HepG2 (cell line): ENCODE results near the gene CLEC14A. TPM values are rescaled to one million over a fixed set of nuclear protein-coding genes. Genes with fewer than 3 reads are reported as not detected.

ENCODE experiments used
- ZNF574 ChIP-seq: sonication (generic); formaldehyde crosslinking; IDR thresholded peaks from 2 replicates; pipeline ENCODE4 v1.4.0; 2020; ENCODE audit warnings: missing genetic modification reagents
- polyA plus RNA-seq, 8 experiments: library from polyadenylated mRNA; depleted of rRNA in 3 of 8; stranded (reverse) in 7 of 8; unstranded in 1 of 8; fragments of >200 nt; fragmentation: Illumina TruSeq in 4 of 8; extraction: Trizol in 4 of 8; gene quantifications; 2 replicates each; pipeline versions ENCODE4 v1.2.1 to v1.2.3, GENCODE V29; 2011 to 2016; ENCODE audit warnings: low read depth in 4 of 8, missing spikeins in 1 of 8, mixed read lengths in 1 of 8; ENCODE audit not compliant: insufficient read depth in 1 of 8
- total RNA-seq, 5 experiments: library from RNA; depleted of rRNA; stranded (reverse); fragments of >200 nt; fragmentation: Illumina TruSeq; extraction: Trizol; gene quantifications; 2 replicates each; pipeline ENCODE4 v1.2.3, GENCODE V29; 2016; ENCODE audit warnings: low read depth in 1 of 5
- TF ChIP-seq, protein P1 (sequence below): sonication (generic); formaldehyde crosslinking; conservative IDR thresholded peaks from 2 replicates; pipeline ENCODE4 v1.4.0; 2020; ENCODE audit warnings: mild to moderate bottlenecking, missing genetic modification reagents, moderate library complexity

The CLEC14A gene
- total and polyA plus RNA-seq, 2 of the 13 experiments (the other 11 are each of a cell fraction or from before 2014, with no cell fraction given), result not detected

DNA sequence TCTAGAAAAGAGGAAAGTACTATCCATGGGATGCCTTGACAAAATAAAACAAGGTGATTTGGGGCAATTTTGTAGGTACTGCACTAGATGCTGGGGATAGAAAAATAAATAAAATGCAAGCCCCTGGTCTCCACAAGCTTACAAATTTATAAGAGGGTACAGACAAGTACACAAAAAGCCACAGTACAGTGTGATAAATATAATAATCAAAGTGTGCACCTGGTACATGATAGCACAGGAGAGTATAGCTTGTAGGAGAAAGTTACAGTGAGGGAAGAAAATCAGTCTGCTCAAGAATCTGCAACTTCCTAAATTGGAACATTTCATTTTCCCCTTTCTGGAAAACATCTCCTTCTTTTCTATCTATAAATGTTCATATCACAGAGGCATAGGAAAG, 51.2 kb downstream of the CLEC14A start (continued):
- no peak for TF ChIP-seq ZNF574 (CRISPR knock-in tag)
- TF ChIP-seq, protein P1, sequence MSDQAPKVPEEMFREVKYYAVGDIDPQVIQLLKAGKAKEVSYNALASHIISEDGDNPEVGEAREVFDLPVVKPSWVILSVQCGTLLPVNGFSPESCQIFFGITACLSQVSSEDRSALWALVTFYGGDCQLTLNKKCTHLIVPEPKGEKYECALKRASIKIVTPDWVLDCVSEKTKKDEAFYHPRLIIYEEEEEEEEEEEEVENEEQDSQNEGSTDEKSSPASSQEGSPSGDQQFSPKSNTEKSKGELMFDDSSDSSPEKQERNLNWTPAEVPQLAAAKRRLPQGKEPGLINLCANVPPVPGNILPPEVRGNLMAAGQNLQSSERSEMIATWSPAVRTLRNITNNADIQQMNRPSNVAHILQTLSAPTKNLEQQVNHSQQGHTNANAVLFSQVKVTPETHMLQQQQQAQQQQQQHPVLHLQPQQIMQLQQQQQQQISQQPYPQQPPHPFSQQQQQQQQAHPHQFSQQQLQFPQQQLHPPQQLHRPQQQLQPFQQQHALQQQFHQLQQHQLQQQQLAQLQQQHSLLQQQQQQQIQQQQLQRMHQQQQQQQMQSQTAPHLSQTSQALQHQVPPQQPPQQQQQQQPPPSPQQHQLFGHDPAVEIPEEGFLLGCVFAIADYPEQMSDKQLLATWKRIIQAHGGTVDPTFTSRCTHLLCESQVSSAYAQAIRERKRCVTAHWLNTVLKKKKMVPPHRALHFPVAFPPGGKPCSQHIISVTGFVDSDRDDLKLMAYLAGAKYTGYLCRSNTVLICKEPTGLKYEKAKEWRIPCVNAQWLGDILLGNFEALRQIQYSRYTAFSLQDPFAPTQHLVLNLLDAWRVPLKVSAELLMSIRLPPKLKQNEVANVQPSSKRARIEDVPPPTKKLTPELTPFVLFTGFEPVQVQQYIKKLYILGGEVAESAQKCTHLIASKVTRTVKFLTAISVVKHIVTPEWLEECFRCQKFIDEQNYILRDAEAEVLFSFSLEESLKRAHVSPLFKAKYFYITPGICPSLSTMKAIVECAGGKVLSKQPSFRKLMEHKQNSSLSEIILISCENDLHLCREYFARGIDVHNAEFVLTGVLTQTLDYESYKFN (CRISPR knock-in tag), result no peak

Other genes with a start within 250 kb of the CLEC14A start
- 0.04 TPM in 2 replicates for gene SSTR1, start 48.2 kb downstream of the CLEC14A start, total RNA-seq (2016; rRNA removed; fragmentation: Illumina TruSeq; extraction: Trizol)
- 0.04 and 0.12 TPM in 2 replicates for gene SSTR1, start 48.2 kb downstream of the CLEC14A start, polyA plus RNA-seq (2011; rRNA removed)